Measurements from ENCODE around the gene CRAMP1. TPM values are rescaled to one million over a fixed set of nuclear protein-coding genes. Genes with fewer than 3 reads are reported as not detected.

Gene CRAMP1
- total and polyA plus RNA-seq, 7 donors, result 2.4 to 24.6 (median 6.4) TPM

GRCh38 chr16:1606774-1607173 lies 5.4 kb upstream of the CRAMP1 start:
- no peak for TF ChIP-seq EP300 (IDR thresholded peaks at IDR 0.05)
- TF ChIP-seq CTCF (IDR thresholded peaks at IDR 0.05), result no peak
- no peak for TF ChIP-seq POLR2AphosphoS5 (IDR thresholded peaks at IDR 0.05)
- no peak for TF ChIP-seq POLR2A (IDR thresholded peaks at IDR 0.05)
- H3K9me3 ChIP-seq, result no peaks in the 10 kb centered on the region
- intact Hi-C loops (cut with DNase I), result no loop called here
- H3K4me3 ChIP-seq, result no peak overlapping the region
- no peaks in the 10 kb centered on the region for H3K27me3 ChIP-seq
- no peak for DNase-seq
- peaks cover 0 to 45% (median 15%) of the 10 kb centered on the region in 4 donors for H3K36me3 ChIP-seq
- peaks cover 0 to 24% (median 20%) of the 10 kb centered on the region in 4 donors for H3K4me1 ChIP-seq
- H3K27ac ChIP-seq, result no peak overlapping the region
- 95 to 96% methylated on average over 10 of the region's 10 CpGs for WGBS, 2 donors

- no peak for DNase-seq
- WGBS, 2 donors, result 76 to 93% methylated on average over 6 of the region's 6 CpGs
- Histone ChIP-seq H3K27me3 (no peaks in the 10 kb centered on the region), H3K9me3 (no peaks in the 10 kb centered on the region), H3K4me1 (peaks cover 0 to 29% (median 24%) of the 10 kb centered on the region in 4 donors), H3K4me3 (no peak overlapping the region), H3K27ac (no peak overlapping the region), H3K36me3 (peaks cover 0 to 33% (median 13%) of the 10 kb centered on the region in 4 donors)
- no peak for TF ChIP-seq EP300 (IDR thresholded peaks at IDR 0.05)
- TF ChIP-seq CTCF (IDR thresholded peaks at IDR 0.05), result no peak
- TF ChIP-seq POLR2AphosphoS5 (IDR thresholded peaks at IDR 0.05), result no peak
- TF ChIP-seq POLR2A (IDR thresholded peaks at IDR 0.05), result no peak
- intact Hi-C loops (cut with DNase I), result no loop called here
These were observed 4.2 kb upstream of the CRAMP1 start for GRCh38 chr16:1607971-1608370.

GRCh38 chr16:1610071-1610898 lies 1.9 kb upstream of the CRAMP1 start:
- Histone ChIP-seq H3K36me3 (peaks cover 0 to 27% (median 13%) of the 10 kb centered on the region in 4 donors), H3K27me3 (no peaks in the 10 kb centered on the region), H3K4me3 (peak overlapping the region; percentile 75 to 92 (median 86)), H3K27ac (peak overlapping the region; percentile 84 to 93 (median 87)), H3K9me3 (no peaks in the 10 kb centered on the region), H3K4me1 (peaks cover 0 to 44% (median 36%) of the 10 kb centered on the region in 4 donors)
- WGBS, 2 donors, result 1 to 2% methylated on average over 90 of the region's 90 CpGs
- intact Hi-C loops (cut with DNase I), result loop anchor here (2.0 to 5.0 kb wide), 3 partner anchors 77 to 188 kb away; partner anchors contain the start of genes TELO2, TMEM204 and UQCC4
- TF ChIP-seq CTCF (IDR thresholded peaks at IDR 0.05), result no peak
- peak in 1 of 4 donors; percentile 11 for TF ChIP-seq EP300 (IDR thresholded peaks at IDR 0.05)
- TF ChIP-seq POLR2AphosphoS5 (IDR thresholded peaks at IDR 0.05), result peak in 2 of 4 donors; percentile 38 to 58
- peak; percentile 94 for DNase-seq

- no peaks in the 10 kb centered on the region for H3K9me3 ChIP-seq
- no peak for DNase-seq
- peaks cover 0 to 52% (median 43%) of the 10 kb centered on the region in 4 donors for H3K4me1 ChIP-seq
- WGBS, 2 donors, result 2% methylated on average over 60 of the region's 60 CpGs
- intact Hi-C loops (cut with DNase I), result loop anchor here (2.0 to 5.0 kb wide), 3 partner anchors 78 to 189 kb away; partner anchors contain the start of genes TELO2, TMEM204 and UQCC4
- peaks cover 0 to 21% (median 9%) of the 10 kb centered on the region in 4 donors for H3K36me3 ChIP-seq
- H3K4me3 ChIP-seq, result peak overlapping the region; percentile 75 to 92 (median 86)
- H3K27me3 ChIP-seq, result no peaks in the 10 kb centered on the region
- H3K27ac ChIP-seq, result peak overlapping the region; percentile 84 to 93 (median 87)
- TF ChIP-seq EP300 (IDR thresholded peaks at IDR 0.05), result no peak
- TF ChIP-seq POLR2AphosphoS5 (IDR thresholded peaks at IDR 0.05), result no peak
- no peak for TF ChIP-seq CTCF (IDR thresholded peaks at IDR 0.05)
- TF ChIP-seq POLR2A (IDR thresholded peaks at IDR 0.05), result no peak
These were observed 1.1 kb upstream of the CRAMP1 start for GRCh38 chr16:1610899-1611632.

Measured in sigmoid colon (tissue), 7 donors.